HG03442 (cell line): ENCODE data around the gene CBLN2.

Source experiments
- ATAC-seq: cut with Tn5 transposase; IDR thresholded peaks from one replicate; pipeline ENCODE4 v1.9.1; 2021; ENCODE audit warnings: mild to moderate bottlenecking, moderate library complexity; ENCODE audit not compliant: unreplicated experiment

Gene CBLN2

GRCh38 chr18:72544092-72544886 lies at the start of gene CBLN2:
Gene CBLN2 (minus strand): TSS chr18:72544342. CDS start chr18:72542160, 2,182 bp downstream.
- peak; percentile 85 for ATAC-seq

- no peak for ATAC-seq
These were observed 44.2 kb upstream of the CBLN2 start for GRCh38 chr18:72588360-72588759.

- no peak for ATAC-seq
These were observed 40.6 kb upstream of the CBLN2 start for GRCh38 chr18:72584787-72585186.

- no peak for ATAC-seq
These were observed 37.8 kb upstream of the CBLN2 start for GRCh38 chr18:72581976-72582375.

GRCh38 chr18:72572896-72573295 lies 28.8 kb upstream of the CBLN2 start:
- ATAC-seq = no peak

GRCh38 chr18:72566290-72566689 lies 22.1 kb upstream of the CBLN2 start:
- ATAC-seq = no peak

GRCh38 chr18:72555968-72556367 lies 11.8 kb upstream of the CBLN2 start:
- ATAC-seq = no peak

GRCh38 chr18:72555101-72555500 lies 11.0 kb upstream of the CBLN2 start:
- no peak for ATAC-seq

- no peak for ATAC-seq
These were observed 636 bp downstream of the CBLN2 start for GRCh38 chr18:72543357-72544055.

GRCh38 chr18:72542984-72543356 lies 1.2 kb downstream of the CBLN2 start:
- ATAC-seq = no peak

- ATAC-seq = no peak
These were observed 1.8 kb downstream of the CBLN2 start for GRCh38 chr18:72542342-72542741.

- no peak for ATAC-seq
These were observed 2.2 kb downstream of the CBLN2 start for GRCh38 chr18:72541871-72542332.

- no peak for ATAC-seq
These were observed 4.2 kb downstream of the CBLN2 start for GRCh38 chr18:72539901-72540300.

- no peak for ATAC-seq
These were observed 13.5 kb downstream of the CBLN2 start for GRCh38 chr18:72530622-72531021.

- ATAC-seq = no peak
These were observed 39.3 kb downstream of the CBLN2 start for GRCh38 chr18:72504866-72505265.

GRCh38 chr18:72502671-72503431 lies 41.3 kb downstream of the CBLN2 start:
- ATAC-seq = no peak

- no peak for ATAC-seq
These were observed 51.6 kb downstream of the CBLN2 start for GRCh38 chr18:72492497-72492896.
